Femur (tissue), 1 donor: Measurements from ENCODE around the gene MTG2.
"Not testable (repeated sequence)": the region's sequence is repeated elsewhere in the genome, so short reads cannot be mapped to it uniquely, and the experiment has no call there.

Source experiments
- DNase-seq: peaks from one replicate; pipeline ENCODE4 v3.0.0-alpha.2; 2017

MTG2 gene

GRCh38 chr20:62146019-62146755 is 36.6 kb upstream of the MTG2 start:
- no peak for DNase-seq

- no peak for DNase-seq
These were observed 35.7 kb upstream of the MTG2 start for GRCh38 chr20:62147125-62147524.

- DNase-seq: no peak
These were observed 35.3 kb upstream of the MTG2 start for GRCh38 chr20:62147528-62147927.

- not testable (repeated sequence) for DNase-seq
These were observed 34.4 kb upstream of the MTG2 start for GRCh38 chr20:62148383-62148782.

- DNase-seq: no peak
These were observed 33.9 kb upstream of the MTG2 start for GRCh38 chr20:62148908-62149314.

GRCh38 chr20:62149532-62150309 is 33.1 kb upstream of the MTG2 start:
- no peak for DNase-seq

- DNase-seq: no peak
These were observed 32.6 kb upstream of the MTG2 start for GRCh38 chr20:62150310-62150575.

GRCh38 chr20:62151225-62151624 is 31.6 kb upstream of the MTG2 start:
- no peak for DNase-seq

- no peak for DNase-seq
These were observed 30.9 kb upstream of the MTG2 start for GRCh38 chr20:62151835-62152364.

GRCh38 chr20:62155428-62156253 is 27.2 kb upstream of the MTG2 start:
- DNase-seq: no peak

GRCh38 chr20:62156254-62156556 is 26.6 kb upstream of the MTG2 start:
- DNase-seq: no peak

GRCh38 chr20:62156592-62157386 is 26.0 kb upstream of the MTG2 start:
- peak; percentile 79 for DNase-seq

- no peak for DNase-seq
These were observed 25.3 kb upstream of the MTG2 start for GRCh38 chr20:62157387-62158087.

GRCh38 chr20:62158088-62158400 is 24.8 kb upstream of the MTG2 start:
- no peak for DNase-seq

GRCh38 chr20:62158541-62158940 is 24.3 kb upstream of the MTG2 start:
- no peak for DNase-seq

GRCh38 chr20:62159052-62159451 is 23.8 kb upstream of the MTG2 start:
- DNase-seq: no peak

GRCh38 chr20:62159839-62160238 is 23.0 kb upstream of the MTG2 start:
- no peak for DNase-seq

GRCh38 chr20:62160253-62160652 is 22.6 kb upstream of the MTG2 start:
- DNase-seq: no peak

GRCh38 chr20:62160876-62161275 is 22.0 kb upstream of the MTG2 start:
- DNase-seq: no peak

- DNase-seq: no peak
These were observed 21.5 kb upstream of the MTG2 start for GRCh38 chr20:62161347-62161746.

- no peak for DNase-seq
These were observed 19.9 kb upstream of the MTG2 start for GRCh38 chr20:62162765-62163484.

GRCh38 chr20:62163485-62163865 is 19.4 kb upstream of the MTG2 start:
- DNase-seq: no peak
